ENCODE measurements around the gene SAYSD1. TPM values are rescaled to one million over a fixed set of nuclear protein-coding genes. Genes with fewer than 3 reads are reported as not detected.

SAYSD1 gene
- total RNA-seq, 2 experiments from 2014 or later = 13.4 to 14.2 TPM

DNA sequence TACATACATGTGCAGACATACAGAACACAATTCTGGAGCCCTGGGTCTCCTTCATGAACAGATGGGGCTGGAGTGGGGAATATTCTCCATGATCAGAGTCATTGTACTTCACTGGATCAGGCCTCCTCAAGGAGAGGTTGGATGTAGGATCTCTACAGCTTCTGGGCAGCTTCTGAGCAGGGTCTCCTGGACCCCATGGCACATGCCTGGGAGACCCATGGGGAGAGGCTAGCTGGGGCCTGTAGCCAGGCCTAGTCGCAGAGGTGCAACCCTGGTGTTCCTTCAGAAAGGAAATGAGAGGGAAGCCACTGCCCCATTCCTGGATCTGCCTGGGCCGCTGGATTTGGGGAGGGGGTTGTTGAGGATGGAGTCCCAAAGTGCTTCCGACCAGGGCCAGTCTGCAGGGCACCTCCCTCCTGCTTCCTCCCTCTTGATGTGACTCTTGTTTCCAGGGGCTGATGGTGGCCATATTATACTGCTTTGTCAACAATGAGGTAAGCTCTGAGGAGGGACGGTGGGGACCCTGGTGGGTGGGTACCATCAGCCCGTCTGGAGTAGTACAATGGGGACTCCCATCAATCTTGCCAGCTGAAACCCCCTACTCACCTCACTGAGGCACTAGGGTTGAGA lies 34.6 kb downstream of the SAYSD1 start:
- no peak overlapping the region for H3K27ac Mint-ChIP-seq
- H3K4me1 Mint-ChIP-seq = peaks cover 4% of the 10 kb centered on the region
- H3K27me3 Mint-ChIP-seq = no peaks in the 10 kb centered on the region
- no peaks in the 10 kb centered on the region for H3K9me3 Mint-ChIP-seq
- no peaks in the 10 kb centered on the region for H3K36me3 Mint-ChIP-seq
- no peak for ATAC-seq (ENCODE audit: low read depth)
- H3K4me3 Mint-ChIP-seq = no peak overlapping the region
- DNase-seq = no peak
- POLR2A ChIA-PET = no interaction called here

DNA sequence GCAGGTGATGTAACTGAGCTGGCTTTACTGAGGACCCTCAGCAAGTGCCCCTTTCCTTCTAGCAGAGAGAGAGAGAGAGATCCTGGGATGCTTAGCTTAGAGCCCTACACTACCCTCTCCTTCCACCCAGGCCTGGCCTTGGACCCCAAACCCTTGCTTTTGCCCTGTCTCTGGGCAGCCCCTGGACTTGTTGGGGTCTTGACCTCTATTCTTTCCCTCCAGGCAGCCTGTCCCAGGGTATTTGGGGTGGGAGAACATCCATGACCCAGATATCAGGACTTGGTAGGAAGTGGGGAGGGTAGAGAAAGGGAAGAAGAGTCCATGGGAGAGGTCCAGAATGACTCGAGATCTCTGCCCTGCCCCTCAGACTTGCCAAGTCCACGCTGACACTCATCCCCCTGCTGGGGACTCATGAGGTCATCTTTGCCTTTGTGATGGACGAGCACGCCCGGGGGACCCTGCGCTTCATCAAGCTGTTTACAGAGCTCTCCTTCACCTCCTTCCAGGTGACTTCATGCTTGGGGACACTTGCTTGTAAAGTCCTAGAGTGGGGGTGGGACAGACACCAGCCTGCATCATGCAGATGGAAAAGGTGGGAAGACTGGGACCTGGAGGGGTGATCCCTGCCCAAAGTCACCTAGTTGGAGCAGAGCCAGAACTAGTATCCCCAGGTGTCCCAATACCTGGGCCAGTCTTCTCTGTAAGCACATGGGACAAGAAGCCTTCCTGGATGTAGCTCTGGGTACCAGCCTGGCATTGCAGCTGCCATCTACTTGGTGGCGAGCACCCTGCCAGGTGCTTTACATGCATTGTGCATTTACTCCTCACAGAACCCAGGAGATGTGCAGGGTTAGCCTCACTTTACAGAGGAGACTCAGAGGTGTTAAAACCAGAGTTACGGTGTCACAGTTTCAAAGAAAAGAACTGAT lies 35.5 kb downstream of the SAYSD1 start:
- H3K27me3 Mint-ChIP-seq = no peaks in the 10 kb centered on the region
- ATAC-seq (ENCODE audit: low read depth) (no peak), DNase-seq (no peak)
- H3K36me3 Mint-ChIP-seq = no peaks in the 10 kb centered on the region
- peaks cover 4% of the 10 kb centered on the region for H3K4me1 Mint-ChIP-seq
- POLR2A ChIA-PET = no interaction called here
- H3K9me3 Mint-ChIP-seq = no peaks in the 10 kb centered on the region
- no peak overlapping the region for H3K4me3 Mint-ChIP-seq
- H3K27ac Mint-ChIP-seq = no peak overlapping the region

DNA sequence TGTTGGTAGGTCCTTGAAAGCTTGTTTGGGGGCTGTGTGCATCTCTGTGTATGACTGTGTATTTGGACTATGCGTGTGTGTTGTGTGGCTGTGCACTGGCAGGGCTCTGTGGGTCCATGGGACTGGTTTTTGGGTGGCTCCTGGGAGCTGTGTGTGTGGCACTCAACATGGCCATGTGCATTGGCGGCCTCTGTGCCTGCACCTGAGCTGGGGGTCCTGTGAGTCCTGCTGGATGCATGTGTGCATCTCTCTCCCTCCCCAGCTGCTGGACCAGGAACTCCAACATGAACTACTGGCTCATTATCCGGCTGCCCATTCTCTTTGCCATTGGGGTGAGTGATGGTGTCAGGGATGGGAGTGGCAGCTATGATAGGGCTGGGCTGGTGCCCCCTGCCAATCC lies 36.3 kb downstream of the SAYSD1 start:
- Mint-ChIP-seq H3K9me3 (no peaks in the 10 kb centered on the region), H3K4me1 (peaks cover 2% of the 10 kb centered on the region), H3K27ac (no peak overlapping the region), H3K27me3 (no peaks in the 10 kb centered on the region), H3K4me3 (no peak overlapping the region), H3K36me3 (no peaks in the 10 kb centered on the region)
- no peak for DNase-seq
- ATAC-seq (ENCODE audit: low read depth) = no peak
- POLR2A ChIA-PET = no interaction called here

DNA sequence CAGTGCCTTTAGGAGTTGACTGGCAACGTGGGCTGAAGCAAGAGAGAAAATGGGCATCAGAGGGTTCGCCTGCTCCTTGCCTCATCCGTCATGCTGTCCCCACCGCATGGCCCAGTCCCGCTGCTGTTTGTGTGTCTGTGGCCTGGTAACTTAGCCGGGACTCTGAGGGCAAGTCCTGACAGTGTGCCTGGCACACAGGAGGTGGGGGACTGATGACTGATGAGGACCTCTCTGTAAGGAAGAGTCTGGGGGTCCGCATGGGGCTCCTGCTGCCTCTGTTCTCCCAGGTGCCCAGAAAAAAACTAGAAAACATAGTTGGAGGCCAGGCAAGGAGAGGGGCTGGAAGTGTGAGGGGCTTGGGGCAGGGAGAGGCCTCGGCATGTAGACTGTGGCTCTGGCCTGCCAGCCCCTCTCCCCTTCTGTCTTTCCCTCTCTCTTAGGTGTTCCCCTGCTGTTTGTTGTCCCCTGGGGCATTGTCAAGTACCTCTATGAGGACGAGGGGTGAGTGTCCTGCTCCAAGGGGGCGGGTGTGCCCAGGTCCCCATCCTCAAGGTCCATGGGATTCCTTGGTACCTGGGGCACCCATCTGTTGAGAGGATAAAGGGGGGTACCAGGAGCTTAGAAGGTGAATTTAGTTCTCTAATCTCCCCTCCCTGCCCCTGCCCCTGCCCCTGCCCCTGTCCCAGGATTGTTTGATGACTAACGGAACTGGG lies 36.9 kb downstream of the SAYSD1 start:
- Mint-ChIP-seq H3K4me3 (no peak overlapping the region), H3K9me3 (no peaks in the 10 kb centered on the region), H3K27me3 (no peaks in the 10 kb centered on the region), H3K36me3 (no peaks in the 10 kb centered on the region), H3K4me1 (no peaks in the 10 kb centered on the region), H3K27ac (no peak overlapping the region)
- POLR2A ChIA-PET = no interaction called here
- DNase-seq (no peak), ATAC-seq (ENCODE audit: low read depth) (no peak)

DNA sequence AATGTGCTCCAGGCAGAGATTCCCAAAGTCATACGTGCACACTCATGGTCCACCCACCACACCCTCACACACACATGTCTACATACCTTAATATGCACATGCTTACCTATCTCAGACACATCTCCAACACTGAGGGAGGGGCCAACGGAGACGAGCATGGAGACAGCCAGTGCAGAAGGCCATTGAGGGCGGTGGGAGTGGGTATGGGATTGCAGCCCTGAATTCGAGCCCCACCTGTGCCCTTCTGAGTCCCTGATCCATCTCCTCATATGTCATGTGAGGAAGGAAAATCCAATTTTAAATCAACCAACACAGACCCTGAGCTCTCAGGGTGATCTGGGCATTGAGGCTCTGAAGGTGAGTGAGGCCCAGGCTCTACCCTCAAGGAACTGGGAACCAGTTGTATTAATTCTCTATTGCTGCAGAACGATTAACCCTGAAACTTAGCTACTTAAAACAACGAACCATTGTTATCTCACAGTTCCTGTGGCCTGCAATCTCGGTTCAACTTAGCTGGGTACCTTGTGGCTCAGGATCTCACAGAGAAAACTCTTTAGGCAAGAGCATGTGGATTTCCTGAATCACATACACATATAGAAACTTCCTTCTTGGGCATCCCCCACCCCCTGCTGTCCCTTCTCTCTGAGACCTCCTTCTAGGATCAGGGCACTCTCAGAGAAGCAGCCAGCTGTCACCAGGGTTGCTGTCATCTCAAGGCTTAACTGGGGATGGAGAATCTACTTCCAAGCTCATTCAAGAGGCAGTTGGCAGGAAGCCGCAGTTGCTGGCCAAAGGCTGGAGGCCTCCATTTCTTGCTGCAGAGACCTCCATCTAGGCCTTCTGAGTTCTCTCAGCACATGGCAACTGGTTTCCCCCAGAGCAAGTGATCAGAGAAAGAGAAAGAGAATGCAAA lies 38.1 kb downstream of the SAYSD1 start:
- no peaks in the 10 kb centered on the region for H3K36me3 Mint-ChIP-seq
- DNase-seq (no peak), ATAC-seq (ENCODE audit: low read depth) (no peak)
- H3K27ac Mint-ChIP-seq = no peak overlapping the region
- POLR2A ChIA-PET = no interaction called here
- no peak overlapping the region for H3K4me3 Mint-ChIP-seq
- H3K4me1 Mint-ChIP-seq = no peaks in the 10 kb centered on the region
- peaks cover 3% of the 10 kb centered on the region for H3K27me3 Mint-ChIP-seq
- H3K9me3 Mint-ChIP-seq = no peaks in the 10 kb centered on the region

DNA sequence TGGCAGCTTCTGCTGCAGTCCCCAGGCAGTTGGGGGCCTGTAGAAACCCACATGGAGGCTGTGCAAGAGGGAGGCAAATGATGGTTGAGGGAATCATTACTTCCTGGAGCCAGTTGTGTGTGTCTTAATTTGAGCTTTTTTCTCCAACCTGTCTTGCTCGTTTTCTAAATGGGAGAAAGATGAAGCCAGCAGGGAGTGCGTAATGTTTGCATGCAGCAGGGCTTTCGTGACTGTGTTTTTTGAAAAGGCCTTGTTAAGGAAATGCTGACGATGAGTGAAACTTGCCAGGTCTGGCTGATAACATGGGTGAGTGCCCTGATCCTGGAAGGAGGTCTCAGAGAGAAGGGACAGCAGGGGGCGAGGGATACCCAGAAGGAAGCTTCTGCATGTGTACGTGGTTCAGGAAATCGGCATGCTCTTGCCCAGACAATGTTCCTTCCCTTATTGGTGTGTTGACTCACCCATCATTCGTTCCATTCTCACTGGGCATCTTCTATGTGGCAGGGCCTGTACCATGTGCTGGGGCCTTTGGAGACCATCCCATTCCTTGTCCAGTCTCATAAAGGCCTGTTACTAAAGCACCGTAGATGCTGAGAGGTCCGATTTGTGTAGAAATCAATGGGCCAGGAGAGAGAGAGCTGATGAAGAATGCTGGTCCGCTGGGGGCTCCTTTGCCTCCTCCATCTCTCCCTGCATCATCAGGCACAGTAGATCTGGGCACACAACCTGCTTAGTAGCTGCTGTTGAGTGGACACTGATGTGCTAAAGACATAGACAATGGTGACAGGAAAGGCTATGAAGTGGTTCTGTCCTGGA lies 39.0 kb downstream of the SAYSD1 start:
- Mint-ChIP-seq H3K4me3 (no peak overlapping the region), H3K27ac (no peak overlapping the region), H3K4me1 (no peaks in the 10 kb centered on the region), H3K9me3 (no peaks in the 10 kb centered on the region), H3K27me3 (peaks cover 6% of the 10 kb centered on the region), H3K36me3 (no peaks in the 10 kb centered on the region)
- POLR2A ChIA-PET = no interaction called here
- ATAC-seq (ENCODE audit: low read depth) (no peak), DNase-seq (no peak)

DNA sequence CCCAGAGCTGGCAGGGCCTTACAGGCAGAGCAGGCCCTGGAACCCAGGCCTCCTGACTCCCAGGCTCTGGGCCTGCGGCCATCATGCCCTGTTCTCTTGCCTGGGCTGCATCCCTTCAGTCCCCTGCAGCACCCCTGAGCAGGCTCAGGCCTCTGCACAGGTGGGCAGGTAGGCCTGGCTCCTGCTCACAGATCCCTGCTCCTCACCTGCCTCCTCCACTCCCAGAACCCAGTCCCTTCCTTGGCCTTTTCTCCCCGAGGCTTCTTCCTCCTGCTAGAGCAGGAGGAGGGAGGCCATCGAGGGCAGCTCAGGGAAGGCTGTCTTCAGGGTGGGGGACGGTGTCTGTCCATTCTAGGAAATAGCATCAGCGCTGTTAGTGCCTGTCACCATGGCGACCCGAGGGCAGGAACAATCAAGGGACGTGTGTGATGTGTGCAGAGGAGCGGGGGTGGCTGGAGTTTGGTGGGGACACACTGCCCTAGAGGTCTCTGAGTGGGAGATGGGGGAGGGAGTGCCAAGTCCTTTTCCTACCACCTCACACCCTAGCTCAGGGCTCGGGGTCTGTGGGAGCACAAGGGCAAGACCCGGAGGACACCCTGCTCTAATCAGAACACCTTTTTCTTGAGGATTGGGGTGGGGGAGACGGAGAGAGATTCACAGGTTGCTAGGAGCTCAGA lies 39.8 kb downstream of the SAYSD1 start:
- no peaks in the 10 kb centered on the region for H3K36me3 Mint-ChIP-seq
- H3K27me3 Mint-ChIP-seq = peaks cover 6% of the 10 kb centered on the region
- no peaks in the 10 kb centered on the region for H3K4me1 Mint-ChIP-seq
- DNase-seq (no peak), ATAC-seq (ENCODE audit: low read depth) (no peak)
- no peak overlapping the region for H3K27ac Mint-ChIP-seq
- H3K9me3 Mint-ChIP-seq = no peaks in the 10 kb centered on the region
- POLR2A ChIA-PET = no interaction called here
- no peak overlapping the region for H3K4me3 Mint-ChIP-seq

DNA sequence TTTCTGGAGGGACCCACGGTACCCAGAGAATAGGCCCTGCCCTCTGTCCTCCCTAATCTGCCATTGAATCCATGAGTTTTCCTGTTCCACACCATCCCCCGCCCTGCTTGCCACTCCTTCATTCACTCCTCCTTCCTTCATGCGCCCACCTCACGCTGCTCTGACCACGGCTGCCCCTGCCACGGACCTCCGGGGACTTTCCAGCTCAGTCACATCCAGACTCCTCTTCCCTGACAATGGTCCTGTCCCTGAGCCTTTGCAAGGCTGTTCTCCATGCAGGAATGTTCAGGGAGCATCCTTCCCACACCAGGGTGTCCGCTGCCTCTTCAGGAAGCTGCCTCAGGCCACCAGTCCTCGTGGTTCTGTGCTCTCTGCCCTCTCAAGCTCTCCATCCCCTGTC lies 40.5 kb downstream of the SAYSD1 start:
- no peak overlapping the region for H3K27ac Mint-ChIP-seq
- DNase-seq (no peak), ATAC-seq (ENCODE audit: low read depth) (no peak)
- no peaks in the 10 kb centered on the region for H3K4me1 Mint-ChIP-seq
- H3K9me3 Mint-ChIP-seq = no peaks in the 10 kb centered on the region
- peaks cover 6% of the 10 kb centered on the region for H3K27me3 Mint-ChIP-seq
- no peak overlapping the region for H3K4me3 Mint-ChIP-seq
- H3K36me3 Mint-ChIP-seq = no peaks in the 10 kb centered on the region
- POLR2A ChIA-PET = no interaction called here

DNA sequence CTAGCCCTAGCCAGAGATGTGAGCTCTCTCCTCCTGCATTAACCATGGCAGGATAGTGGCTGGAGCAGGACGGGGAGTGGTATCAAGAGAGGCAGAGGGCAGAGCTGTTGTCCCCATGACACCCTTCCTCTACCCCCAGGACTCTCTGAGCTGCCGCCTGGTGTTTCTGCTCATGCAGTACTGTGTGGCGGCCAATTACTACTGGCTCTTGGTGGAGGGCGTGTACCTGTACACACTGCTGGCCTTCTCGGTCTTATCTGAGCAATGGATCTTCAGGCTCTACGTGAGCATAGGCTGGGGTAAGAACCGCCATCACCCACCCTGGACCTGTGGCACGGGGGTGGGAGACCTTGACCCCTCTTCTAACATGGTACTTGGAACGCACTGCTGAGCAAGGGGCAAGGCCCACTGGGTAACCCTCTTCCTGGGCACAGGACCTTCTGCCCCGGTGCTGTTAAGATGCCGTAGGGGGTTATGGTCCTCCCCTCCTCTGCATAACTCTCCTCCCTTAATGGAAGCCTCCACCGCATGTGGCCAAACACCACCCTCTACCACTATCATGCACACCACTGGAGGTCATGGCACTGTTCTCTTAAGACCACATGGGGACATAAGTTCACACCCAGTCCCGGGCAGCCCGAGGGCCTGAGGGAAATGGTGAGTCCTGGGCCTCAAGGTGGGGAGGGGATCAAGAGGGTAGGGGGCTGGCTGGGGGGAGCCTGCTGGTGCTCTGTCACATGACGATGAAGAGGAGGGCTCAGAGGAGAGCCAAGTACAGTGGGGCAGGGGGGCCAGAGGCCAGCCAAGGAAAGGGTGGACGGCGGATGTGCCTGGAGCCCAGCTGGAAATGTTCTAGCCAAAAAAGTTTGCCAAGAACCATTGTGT lies 41.3 kb downstream of the SAYSD1 start:
- no peaks in the 10 kb centered on the region for H3K4me1 Mint-ChIP-seq
- no peaks in the 10 kb centered on the region for H3K36me3 Mint-ChIP-seq
- no peak for DNase-seq
- H3K27me3 Mint-ChIP-seq = peaks cover 9% of the 10 kb centered on the region
- no peak overlapping the region for H3K27ac Mint-ChIP-seq
- POLR2A ChIA-PET = no interaction called here
- no peak overlapping the region for H3K4me3 Mint-ChIP-seq
- ATAC-seq (ENCODE audit: low read depth) = no peak
- H3K9me3 Mint-ChIP-seq = no peaks in the 10 kb centered on the region

DNA sequence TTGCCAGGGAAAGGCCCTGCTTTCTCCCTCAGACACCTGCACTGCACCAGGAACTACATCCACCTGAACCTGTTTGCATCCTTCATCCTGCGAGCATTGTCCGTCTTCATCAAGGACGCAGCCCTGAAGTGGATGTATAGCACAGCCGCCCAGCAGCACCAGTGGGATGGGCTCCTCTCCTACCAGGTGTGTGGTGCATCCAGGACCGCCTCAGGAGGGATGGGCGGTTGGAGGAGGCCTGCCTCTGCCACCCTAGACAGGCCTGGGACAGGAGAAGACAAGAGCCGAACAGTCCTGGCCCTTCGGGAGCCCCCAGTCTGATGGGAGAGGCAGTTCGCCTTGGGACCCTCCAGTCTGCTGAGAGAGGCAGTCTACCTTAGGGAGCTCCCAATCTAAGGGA lies 42.2 kb downstream of the SAYSD1 start:
- H3K9me3 Mint-ChIP-seq = no peaks in the 10 kb centered on the region
- ATAC-seq (ENCODE audit: low read depth) (no peak), DNase-seq (peak; percentile 11)
- H3K27ac Mint-ChIP-seq = no peak overlapping the region
- H3K27me3 Mint-ChIP-seq = peaks cover 14% of the 10 kb centered on the region
- POLR2A ChIA-PET = interaction anchor here (0.6 kb wide), 1 partner anchor 1933 kb away, joined by 3 read pairs; no protein-coding TSS in a partner anchor
- no peaks in the 10 kb centered on the region for H3K36me3 Mint-ChIP-seq
- no peak overlapping the region for H3K4me3 Mint-ChIP-seq
- H3K4me1 Mint-ChIP-seq = no peaks in the 10 kb centered on the region

DNA sequence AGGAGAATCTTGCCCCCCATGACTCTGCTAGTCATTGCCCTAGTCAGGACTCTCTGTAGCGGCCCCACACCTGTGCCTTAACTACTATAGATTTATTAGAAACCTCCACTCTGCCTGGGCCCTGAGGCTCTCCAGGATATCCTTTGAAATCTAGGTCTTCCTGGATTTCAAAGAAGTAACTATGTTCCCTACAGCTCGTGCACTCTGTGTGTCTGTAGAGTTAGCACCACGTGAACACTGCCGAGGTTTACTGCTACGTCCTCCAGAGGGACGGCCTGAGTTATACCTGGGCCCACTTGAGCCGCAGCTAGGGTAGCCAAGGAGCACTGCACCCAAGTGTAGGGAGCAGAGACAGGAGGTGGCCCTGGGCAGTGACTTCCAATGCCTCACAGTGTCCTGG lies 46.6 kb downstream of the SAYSD1 start:
- Mint-ChIP-seq H3K27ac (no peak overlapping the region), H3K27me3 (peaks cover 21% of the 10 kb centered on the region), H3K4me3 (no peak overlapping the region), H3K9me3 (no peaks in the 10 kb centered on the region), H3K36me3 (no peaks in the 10 kb centered on the region), H3K4me1 (no peaks in the 10 kb centered on the region)
- DNase-seq (peak; percentile 2), ATAC-seq (ENCODE audit: low read depth) (no peak)
- POLR2A ChIA-PET = no interaction called here
